Measurements from ENCODE around the gene ZCCHC14.

- no peak for TF ChIP-seq CTCF (IDR thresholded peaks at IDR 0.05)
- TF ChIP-seq POLR2A (IDR thresholded peaks at IDR 0.05), result no peak
These were observed 24.3 kb downstream of the ZCCHC14 start for GRCh38 chr16:87468550-87468949.
